HG03460 (cell line): ENCODE measurements around the gene MEF2C.
A peak's percentile ranks its signal among the peaks of the same experiment; 100 is the strongest.

Experiments
- ATAC-seq: cut with Tn5 transposase; IDR thresholded peaks from one replicate; pipeline ENCODE4 v1.9.1; 2021; ENCODE audit not compliant: unreplicated experiment

The MEF2C gene

DNA sequence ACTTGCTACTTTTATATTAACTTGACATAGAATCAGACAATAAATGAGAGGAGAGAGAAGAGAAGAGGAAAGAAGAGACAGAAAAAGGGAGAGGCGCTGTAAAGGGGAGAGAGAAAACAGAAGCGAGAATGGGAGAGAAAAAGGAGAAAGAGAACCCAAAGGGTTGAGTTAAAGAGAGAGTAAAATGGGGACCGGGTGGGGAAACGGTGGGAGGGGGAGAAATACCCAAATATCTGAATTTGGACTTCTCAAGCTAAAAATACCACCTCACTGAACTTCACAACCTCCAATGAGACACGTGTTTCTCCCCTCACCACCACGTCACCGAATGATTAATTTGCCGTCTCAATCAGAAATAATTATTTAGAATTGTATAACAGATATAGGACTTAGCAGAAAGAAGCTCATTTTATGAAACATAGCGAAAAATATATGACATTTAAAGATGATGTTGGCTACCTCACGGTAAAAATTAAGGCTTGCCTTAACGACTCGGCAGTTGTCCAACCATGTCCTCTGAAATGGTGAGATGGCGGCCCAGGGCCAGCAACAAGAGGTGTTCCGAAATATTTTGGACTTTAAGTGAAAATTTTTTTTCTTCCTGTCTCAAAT lies 204.1 kb downstream of the MEF2C start:
- ATAC-seq, result no peak

DNA sequence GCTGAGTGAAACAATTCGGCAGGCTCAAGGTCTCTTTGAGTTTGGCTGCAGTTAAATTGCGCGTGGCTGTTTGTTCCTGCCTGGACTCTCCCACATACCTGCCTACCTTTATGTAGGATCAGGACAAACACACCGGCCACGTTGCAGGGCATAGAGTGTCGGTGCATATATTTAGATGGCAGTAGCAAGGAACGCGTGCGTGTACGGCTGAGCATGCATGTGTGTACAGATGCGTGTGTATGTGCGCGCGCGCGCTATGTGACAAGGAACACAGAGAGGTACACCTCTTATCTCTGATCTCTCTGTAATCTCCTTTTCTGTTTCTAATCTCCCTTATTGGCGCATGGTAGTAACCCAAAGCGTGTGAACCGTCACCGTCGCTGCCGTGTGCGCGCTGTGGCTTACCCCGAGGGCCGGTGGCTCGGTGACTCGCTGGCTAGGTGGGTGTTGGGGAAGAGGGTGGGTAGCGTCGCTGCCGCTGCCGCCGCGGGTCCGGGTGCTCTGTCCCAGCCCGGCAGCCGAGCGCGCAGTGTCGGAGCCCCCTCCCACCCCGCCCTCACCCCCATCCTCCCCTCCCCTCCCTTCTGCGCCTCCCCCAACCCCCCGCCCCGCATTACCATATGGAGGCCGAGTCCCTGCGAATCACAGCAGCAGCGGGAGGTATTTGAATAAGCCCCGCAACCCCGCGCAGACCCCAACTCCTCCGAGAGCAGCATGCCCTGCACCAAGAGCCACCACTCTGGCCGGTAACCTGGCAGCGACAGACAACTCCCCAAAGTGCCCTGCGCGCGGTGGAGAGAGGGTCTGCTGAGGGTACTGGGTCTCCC lies 204.8 kb downstream of the MEF2C start:
- ATAC-seq, result no peak

- ATAC-seq, result no peak
These were observed 205.5 kb downstream of the MEF2C start for GRCh38 chr5:88677376-88677895.

GRCh38 chr5:88676637-88677375 lies 206.2 kb downstream of the MEF2C start:
- ATAC-seq, result no peak

DNA sequence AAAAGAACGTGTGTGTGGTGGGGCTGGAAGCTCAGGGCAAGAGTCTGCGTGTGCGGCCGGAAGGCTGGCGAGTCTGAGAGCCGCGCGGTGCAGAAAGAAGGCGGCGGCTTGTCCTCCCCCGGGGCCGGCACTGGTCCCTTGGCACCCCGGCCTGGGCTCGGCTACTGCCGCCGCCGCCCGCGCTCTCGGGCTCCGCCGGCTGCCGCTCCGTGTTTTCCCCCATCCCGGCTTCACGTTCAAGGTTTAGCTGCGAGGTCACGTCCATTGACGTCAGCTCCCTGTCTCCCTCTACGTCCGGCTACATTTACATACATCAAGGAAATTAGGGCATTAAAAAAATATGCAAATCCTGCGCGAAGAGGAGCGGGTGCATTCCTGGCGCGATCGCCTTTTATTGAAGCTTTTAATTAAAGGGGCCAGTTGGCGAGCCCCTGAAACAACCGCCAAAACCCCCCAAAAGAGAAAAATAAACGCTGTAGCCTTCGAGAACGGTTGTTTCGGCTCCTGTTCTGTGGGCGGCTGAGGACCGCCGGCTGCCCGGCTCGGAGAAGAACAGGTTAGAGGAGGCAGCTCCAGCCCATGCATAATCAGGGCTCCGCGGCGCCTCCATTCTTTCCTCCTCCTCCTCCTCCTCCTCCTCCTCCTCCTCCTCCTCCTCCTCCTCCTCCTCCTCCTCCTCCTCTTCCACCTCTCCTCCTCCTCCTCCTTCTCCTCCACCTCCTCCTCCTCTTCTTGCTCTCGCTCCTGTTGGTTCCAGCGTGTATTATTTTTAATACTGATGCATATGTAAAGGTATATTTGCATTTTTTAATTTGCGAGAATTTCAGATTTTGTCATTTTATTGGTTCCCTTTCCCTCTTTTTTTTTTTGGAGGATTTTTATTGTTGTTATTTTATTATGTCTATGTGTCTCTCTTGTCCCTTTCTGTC lies 207.0 kb downstream of the MEF2C start:
- ATAC-seq, result peak; percentile 35

DNA sequence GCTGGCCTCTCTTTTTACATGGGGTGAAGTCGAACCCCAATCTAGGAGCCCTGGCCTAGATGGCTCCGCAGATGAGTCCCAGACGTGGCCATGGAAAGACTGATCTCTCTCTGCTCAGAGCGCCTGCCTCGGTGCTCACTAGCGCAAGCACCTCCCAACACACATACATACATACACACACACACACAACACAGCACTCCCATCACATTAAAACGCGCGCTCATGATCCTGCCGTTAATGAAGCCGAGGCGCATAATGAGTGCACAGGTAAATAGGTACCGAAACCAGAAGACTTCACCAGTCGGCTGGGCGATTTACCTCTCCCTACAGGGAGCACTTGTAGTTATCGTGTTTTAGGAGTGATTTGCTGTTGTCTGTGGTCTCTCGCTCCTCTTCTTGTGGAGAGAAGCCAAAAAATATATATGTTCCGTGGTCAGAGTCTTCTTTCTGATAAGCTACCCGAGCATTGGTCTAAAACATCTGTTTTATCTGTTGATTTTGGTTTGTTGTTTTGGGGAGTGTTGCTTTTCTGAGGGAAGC lies 207.7 kb downstream of the MEF2C start:
- ATAC-seq, result peak; percentile 15

DNA sequence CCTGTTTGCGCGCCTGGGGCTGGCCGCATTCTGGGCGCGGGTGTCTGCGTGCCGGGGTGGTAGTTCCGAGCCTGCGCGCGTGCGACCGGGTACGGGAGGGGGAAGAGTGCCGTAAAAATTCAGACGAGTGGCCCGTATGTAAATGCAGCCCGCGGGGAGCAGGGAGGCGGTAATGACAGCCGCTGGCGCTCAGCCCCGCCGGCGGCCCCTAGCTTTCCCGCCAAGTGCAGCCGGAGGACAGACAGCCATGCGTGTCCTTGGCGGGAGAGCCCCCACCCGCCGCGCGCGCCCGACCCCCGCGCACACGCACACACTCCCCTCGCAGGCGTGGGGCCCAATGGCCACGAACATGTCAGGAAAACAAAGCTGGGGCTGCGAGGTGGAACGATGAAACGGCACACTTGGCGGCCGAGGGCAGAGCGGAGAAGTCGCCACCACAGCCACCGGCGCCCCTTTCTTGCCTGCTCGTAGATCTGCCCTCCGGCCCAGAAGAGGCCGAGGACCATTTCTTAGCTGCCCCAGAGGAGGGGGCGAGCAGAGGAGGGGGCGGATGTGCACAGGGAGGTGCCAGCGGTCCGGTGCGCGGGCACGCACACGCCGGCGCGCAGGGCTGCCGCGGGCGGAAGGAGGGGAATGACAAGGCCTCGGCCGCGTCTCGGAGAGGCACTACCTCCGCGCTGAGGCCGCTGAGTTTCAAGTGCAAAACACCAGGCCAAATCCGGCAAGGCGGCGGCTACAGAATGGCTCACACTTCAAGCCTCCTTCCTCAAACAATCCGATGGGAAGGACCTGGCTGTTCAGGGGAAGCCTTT lies 208.4 kb downstream of the MEF2C start:
- peak; percentile 71 for ATAC-seq

GRCh38 chr5:88673253-88674105 lies 209.5 kb downstream of the MEF2C start:
- no peak for ATAC-seq

- no peak for ATAC-seq
These were observed 210.2 kb downstream of the MEF2C start for GRCh38 chr5:88672644-88673252.

GRCh38 chr5:88671505-88672499 lies 211.2 kb downstream of the MEF2C start:
- no peak for ATAC-seq

DNA sequence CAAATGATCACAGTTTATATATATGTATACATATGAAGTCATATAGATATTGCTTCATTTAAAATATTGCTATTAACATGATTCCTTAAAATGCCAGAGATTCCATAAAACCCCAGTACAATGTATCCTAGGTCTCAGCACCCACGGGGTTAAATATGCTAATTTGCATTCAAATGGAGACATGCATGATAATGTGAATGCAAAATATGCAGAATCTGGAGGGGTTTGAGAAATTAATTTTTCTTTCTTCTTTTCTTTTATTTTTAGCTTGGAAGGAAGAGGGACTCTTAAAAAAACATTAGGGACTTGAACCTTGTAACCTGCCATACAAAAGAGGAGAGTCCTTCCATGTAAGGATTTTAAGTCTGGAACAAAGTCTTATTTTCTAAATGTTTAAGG lies 211.9 kb downstream of the MEF2C start:
- no peak for ATAC-seq

DNA sequence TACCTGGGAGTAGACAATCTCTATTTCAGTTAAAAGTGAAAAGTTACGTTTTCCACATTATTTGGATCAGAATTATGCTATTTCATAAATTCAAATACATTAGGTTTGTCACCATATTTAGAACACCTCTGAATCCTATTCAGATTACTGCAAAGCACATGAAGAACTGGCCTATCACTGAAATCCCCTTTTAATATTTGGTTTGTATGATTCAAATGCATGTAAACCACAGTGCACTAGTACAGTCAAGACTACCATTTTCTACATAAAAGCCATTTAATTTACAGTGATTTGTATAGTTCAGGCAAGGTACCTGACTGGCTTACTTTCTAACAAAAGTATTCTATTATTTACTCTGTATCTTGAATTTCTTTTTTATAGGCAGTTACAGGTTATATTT lies 212.5 kb downstream of the MEF2C start:
- no peak for ATAC-seq

DNA sequence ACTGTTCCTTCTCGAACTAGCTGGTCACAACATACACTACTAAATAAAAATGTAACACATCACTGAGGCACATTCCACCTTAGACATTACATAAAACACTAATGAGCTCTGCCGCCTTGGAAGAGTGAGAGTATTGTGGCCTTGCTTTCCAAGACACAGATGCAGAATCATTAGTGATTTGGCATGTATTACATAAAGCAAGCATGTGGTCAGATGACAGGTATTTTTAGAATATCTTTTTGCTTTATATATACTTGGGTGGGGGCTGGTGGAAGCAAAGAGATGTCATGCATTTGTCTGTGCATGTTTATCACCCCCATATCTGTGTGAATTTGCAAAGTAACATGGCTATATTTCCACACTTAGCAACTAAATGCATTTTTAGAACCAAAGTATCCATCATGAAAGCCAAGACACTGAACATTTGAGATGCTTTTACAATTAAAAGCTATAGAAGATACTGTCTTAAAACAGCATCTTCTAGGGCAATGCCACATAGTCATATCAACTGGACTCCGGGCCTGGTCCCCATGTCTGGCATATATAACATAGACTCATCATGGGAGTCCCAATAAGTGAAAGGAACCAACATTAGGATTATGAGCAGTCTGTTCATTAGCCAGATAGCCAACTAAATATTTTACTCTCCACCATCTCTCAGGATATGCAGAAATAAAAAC lies 213.5 kb downstream of the MEF2C start:
- ATAC-seq, result no peak

- peak; percentile 15 for ATAC-seq
These were observed 215.3 kb downstream of the MEF2C start for GRCh38 chr5:88667496-88668201.
